ENCODE data around the gene GSTA1.
"Not testable (repeated sequence)": the region's sequence is repeated elsewhere in the genome, so short reads cannot be mapped to it uniquely, and the experiment has no call there.

Gene GSTA1

DNA sequence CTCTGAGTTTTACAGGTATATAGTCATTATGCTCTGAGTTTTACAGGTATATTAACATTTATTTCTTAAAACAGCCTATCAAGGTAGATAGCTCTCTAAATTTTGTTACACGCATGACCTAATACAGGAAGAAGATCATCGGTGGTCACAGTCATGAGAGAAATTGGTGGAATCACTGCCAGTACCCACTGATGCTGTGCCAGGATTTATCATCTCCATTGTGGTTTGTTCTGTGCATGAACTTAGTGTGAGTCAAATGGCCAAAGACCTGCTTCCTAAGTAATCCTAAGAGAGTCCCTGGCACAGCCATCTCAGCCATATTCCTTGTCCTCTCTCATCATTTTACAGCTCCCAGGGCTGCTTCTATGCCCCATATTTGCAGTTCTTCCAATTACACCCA, 50.5 kb downstream of the GSTA1 start:
- not testable (repeated sequence) for DNase-seq

DNA sequence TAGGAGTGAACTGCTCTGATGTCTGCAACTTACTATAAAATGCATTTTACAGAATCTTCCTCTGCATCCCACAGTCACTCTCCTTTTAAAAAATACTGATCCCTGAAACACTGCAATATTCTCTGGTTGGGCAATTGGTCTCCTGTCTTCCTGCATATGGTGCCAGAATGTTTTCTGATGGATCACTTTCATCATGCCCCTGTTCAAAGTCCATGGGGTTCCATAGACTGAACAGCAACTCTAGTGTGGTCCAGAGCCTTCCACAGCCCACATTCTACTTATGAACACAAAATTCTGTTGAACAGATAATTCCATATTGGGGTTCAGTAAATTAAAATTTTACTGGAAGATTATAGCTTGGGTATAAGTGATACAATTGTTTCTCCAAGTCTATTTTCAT, 51.3 kb downstream of the GSTA1 start:
- no peak for DNase-seq

- no peak for DNase-seq
These were observed 54.0 kb downstream of the GSTA1 start for GRCh38 chr6:52749556-52750152.

DNA sequence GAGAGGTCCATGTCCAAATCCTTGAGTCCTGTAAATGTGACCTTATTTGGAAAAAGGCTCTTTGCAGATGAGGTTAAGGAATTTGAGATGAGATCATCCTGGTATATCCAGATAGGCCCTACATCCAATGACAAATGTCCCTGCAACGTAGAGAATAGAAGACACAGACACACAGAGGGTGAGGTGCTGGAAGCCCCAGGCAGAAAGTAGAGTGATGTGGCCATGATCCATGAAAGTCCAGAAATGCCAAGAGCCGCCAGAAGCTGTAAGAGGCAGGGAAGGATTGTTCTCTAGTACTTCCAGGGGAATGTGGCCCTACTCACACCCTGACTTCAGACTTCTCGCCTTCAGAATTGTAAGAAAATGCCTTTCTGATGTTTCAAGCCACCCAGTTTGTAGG, 56.3 kb downstream of the GSTA1 start:
- not testable (repeated sequence) for DNase-seq

GRCh38 chr6:52746213-52746612, 57.4 kb downstream of the GSTA1 start:
- DNase-seq, result no peak

DNA sequence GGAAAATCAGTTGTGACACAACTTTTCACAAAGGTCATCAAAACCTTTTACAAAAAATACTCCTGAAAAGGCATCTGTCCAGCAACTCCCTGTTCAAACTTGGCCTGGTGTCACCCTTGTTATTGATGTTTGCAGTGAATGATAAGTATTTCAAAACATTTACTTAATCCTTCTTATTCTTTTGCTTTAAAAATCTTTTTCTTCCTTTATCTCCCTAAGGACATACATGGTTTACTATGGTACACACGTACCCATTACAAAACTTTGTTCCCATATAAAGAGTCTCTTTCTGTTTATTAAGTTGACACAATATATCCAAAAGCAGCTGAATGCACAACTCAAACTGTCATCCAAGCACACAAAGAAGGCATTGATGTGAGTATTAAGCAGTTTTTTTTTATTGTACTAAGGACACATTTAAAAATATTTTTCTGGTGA, 57.8 kb downstream of the GSTA1 start:
- DNase-seq, result no peak

DNA sequence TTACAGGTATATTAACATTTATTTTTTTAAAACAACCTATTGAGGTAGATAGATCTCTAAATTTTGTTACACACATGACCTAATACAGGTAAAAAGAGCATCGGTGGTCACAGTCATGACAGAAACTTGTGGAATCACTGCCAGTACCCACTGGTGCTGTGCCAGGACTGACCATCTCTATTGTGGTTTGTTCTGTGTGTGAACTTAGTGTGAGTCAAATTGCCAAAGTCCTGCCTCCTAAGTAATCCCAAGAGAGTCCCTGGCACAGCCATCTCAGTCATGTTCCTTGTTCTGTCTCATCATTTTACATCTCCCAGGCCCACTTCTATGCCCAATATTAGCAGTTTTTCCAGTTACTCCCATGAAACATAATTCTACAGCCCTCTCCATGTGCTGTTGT, 61.7 kb downstream of the GSTA1 start:
- no peak for DNase-seq
